Measurements from ENCODE around the gene PET100.

Gene PET100

GRCh38 chr19:7635670-7636069 lies 6.1 kb downstream of the PET100 start:
- TF ChIP-seq CTCF (IDR thresholded peaks at IDR 0.05; ENCODE audit: control insufficient read depth, extremely low read depth, insufficient read depth): no peak
- no peak overlapping the region for H3K4me3 ChIP-seq (ENCODE audit: low read depth, low read length)
- DNase-seq (ENCODE audit: low read depth): no peak

- H3K4me3 ChIP-seq (ENCODE audit: low read depth, low read length): peak overlapping the region; percentile 94; the same call in 1 of the 2 replicates
- no peak for TF ChIP-seq CTCF (IDR thresholded peaks at IDR 0.05; ENCODE audit: control insufficient read depth, extremely low read depth, insufficient read depth)
- no peak for DNase-seq (ENCODE audit: low read depth)
These were observed 6.7 kb downstream of the PET100 start for GRCh38 chr19:7636317-7636690.

GRCh38 chr19:7636691-7637373 lies 7.2 kb downstream of the PET100 start, which contains the start of gene STXBP2:
TSS of gene STXBP2 (plus strand) at chr19:7637110. CDS start at chr19:7637150, 40 bp downstream.
- H3K4me3 ChIP-seq (ENCODE audit: low read depth, low read length): peak within 1 kb of the TSS; percentile 94
- peak; percentile 35 for DNase-seq (ENCODE audit: low read depth)
- TF ChIP-seq CTCF (IDR thresholded peaks at IDR 0.05; ENCODE audit: control insufficient read depth, extremely low read depth, insufficient read depth): no peak

GRCh38 chr19:7637374-7638256 lies 8.0 kb downstream of the PET100 start:
- H3K4me3 ChIP-seq (ENCODE audit: low read depth, low read length): peak overlapping the region; percentile 94
- no peak for TF ChIP-seq CTCF (IDR thresholded peaks at IDR 0.05; ENCODE audit: control insufficient read depth, extremely low read depth, insufficient read depth)
- DNase-seq (ENCODE audit: low read depth): no peak

GRCh38 chr19:7638802-7639465 lies 9.3 kb downstream of the PET100 start:
- TF ChIP-seq CTCF (IDR thresholded peaks at IDR 0.05; ENCODE audit: control insufficient read depth, extremely low read depth, insufficient read depth): no peak
- no peak overlapping the region for H3K4me3 ChIP-seq (ENCODE audit: low read depth, low read length)
- DNase-seq (ENCODE audit: low read depth): no peak

- H3K4me3 ChIP-seq (ENCODE audit: low read depth, low read length): no peak overlapping the region
- TF ChIP-seq CTCF (IDR thresholded peaks at IDR 0.05; ENCODE audit: control insufficient read depth, extremely low read depth, insufficient read depth): no peak
- DNase-seq (ENCODE audit: low read depth): no peak
These were observed 10.3 kb downstream of the PET100 start for GRCh38 chr19:7639863-7640348.
